Parietal lobe (tissue), 2 donors: Measurements from ENCODE around the gene DDIT3. TPM values are rescaled to one million over a fixed set of nuclear protein-coding genes. Genes with fewer than 3 reads are reported as not detected.

ENCODE experiments used
- small RNA-seq: library from RNA; depleted of rRNA; stranded (forward); fragments of <200 nt; gene quantifications from one replicate; pipeline ENCODE3, GENCODE V24; 2014; ENCODE audit warnings: low replicate concordance
- total RNA-seq: library from RNA; depleted of rRNA; stranded (reverse); fragments of >200 nt; gene quantifications from one replicate; pipeline ENCODE4 v1.2.3, GENCODE V29; 2014

Gene DDIT3
- 3.8 TPM for total RNA-seq

GRCh38 chr12:57520053-57520818 is at the start of gene DDIT3:
TSS of gene DDIT3 (minus strand) at chr12:57520514. CDS start at chr12:57517406, 3,108 bp downstream.

GRCh38 chr12:57549909-57550640 is 29.8 kb upstream of the DDIT3 start, which contains the start of gene KIF5A:
TSS of gene KIF5A (plus strand) at chr12:57550044. CDS start at chr12:57550272, 228 bp downstream.

DNA sequence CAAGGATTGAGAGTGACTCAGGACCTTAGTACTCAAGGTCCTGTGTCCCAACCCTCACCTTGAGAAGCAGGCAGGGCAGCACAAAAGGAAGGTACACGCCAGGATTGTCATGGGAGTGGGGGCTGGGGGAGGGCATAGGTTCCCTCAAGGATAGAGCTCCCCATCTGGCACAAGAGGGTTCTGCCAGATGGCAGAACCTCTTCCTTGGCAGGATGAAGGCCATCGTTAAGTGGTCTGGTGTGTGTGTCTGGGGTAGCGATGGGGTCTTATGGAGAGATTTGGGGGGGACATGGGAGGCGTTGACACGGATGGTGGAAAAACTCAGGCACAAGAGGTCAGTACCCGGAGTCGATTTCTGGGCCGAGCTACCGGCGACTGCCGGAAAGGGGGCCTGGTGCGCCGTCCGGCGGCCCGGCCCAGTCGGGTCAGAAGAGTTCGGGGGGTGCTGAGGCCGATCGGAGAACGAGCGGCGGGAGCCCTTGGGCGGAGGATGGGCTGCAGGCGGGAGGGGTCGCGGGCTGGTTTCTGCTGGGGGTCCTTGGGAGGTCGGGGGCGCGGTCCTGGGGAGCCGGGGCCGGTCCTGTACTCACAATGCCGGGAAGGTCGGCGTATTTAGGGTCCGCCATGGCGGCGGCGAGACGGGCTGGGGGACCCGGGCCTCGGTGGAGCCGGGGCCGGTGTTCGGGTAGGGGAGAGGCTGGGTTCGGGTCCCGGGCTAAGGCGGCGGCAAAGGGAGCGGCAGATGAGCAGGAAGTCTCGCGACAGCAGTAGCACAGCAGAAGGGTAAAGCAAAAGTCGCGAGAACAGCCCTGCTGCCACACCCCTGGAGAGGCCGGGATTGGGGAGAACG is 26.3 kb upstream of the DDIT3 start, which contains the start of gene DCTN2:
Gene DCTN2, minus strand, starts transcription at position 755 of the 850 bp plus-strand sequence. Its CDS starts 129 bp downstream, at position 626.

GRCh38 chr12:57522011-57522886 is 1.9 kb upstream of the DDIT3 start, which contains the start of gene MBD6:
TSS of gene MBD6 (plus strand) at chr12:57522824. CDS start at chr12:57524304, 1,480 bp downstream.

DNA sequence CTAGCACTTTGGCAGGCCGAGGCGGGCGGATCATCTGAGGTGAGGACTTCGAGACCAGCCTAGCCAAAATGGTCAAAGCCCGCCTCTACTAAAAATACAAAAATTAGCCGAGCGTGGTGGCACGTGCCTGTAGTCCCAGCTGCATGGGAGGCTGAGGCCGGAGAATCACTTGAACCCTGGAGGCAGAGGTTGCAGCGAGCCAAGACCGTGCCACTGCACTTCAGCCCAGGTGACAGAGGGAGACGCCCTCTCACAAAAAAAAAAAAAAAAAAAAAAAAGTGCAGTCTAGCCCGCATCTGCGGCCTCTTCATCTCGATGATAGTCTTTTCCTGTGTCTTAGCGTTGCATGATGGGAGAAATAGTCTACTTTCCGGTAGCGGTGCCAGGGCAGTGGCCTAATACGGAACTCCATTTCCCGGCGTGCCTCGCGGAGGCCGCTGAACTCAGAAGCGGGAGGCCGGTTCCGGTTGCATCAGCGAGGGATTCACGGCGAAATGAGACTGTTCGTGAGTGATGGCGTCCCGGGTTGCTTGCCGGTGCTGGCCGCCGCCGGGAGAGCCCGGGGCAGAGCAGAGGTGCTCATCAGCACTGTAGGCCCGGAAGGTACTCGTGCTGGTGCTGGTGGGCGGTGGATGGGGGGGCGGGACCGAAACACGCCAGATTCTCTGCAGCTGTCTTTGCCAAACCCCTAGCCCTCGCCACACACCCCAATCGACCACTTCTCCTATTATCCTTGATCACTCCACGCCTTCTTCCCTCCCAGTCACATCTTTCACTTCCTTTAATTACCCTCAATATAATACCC is 32.5 kb downstream of the DDIT3 start, which contains the start of gene MARS1:
Gene MARS1, plus strand, starts transcription at position 472 of the 805 bp plus-strand sequence. Its CDS starts 23 bp downstream, at position 495.

GRCh38 chr12:57479376-57480115 is 40.8 kb downstream of the DDIT3 start, which contains the start of gene ARHGAP9:
TSS of gene ARHGAP9 (minus strand) at chr12:57479866. CDS start at chr12:57479406, 460 bp downstream.

Small RNAs within 50 kb of the gene (small RNA-seq; reads per million reads assigned to genes)
- gene MIR616: not detected

Other genes starting within 250 kb of the DDIT3 start
- gene R3HDM2, start 89.5 kb downstream of the DDIT3 start, total RNA-seq: 38.5 TPM
- not detected for gene INHBC, start 85.7 kb downstream of the DDIT3 start, total RNA-seq
- not detected for gene INHBE, start 65.2 kb downstream of the DDIT3 start, total RNA-seq
- 0.63 TPM for gene GLI1, start 60.7 kb downstream of the DDIT3 start, total RNA-seq
- 0.94 TPM for gene ARHGAP9, start 40.6 kb downstream of the DDIT3 start, total RNA-seq
- gene MARS1, start 32.4 kb downstream of the DDIT3 start, total RNA-seq: 122 TPM
- gene MBD6, start 2.3 kb upstream of the DDIT3 start, total RNA-seq: 6.3 TPM
- 153 TPM for gene DCTN2, start 26.7 kb upstream of the DDIT3 start, total RNA-seq
- gene KIF5A, start 29.5 kb upstream of the DDIT3 start, total RNA-seq: 97.0 TPM
- gene PIP4K2C, start 70.7 kb upstream of the DDIT3 start, total RNA-seq: 13.8 TPM
- gene DTX3, start 84.3 kb upstream of the DDIT3 start, total RNA-seq: 81.7 TPM
- gene ARHGEF25, start 90.9 kb upstream of the DDIT3 start, total RNA-seq: 40.7 TPM
- gene B4GALNT1, start 112.7 kb upstream of the DDIT3 start, total RNA-seq: 103 TPM
- 115 TPM for gene OS9, start 173.6 kb upstream of the DDIT3 start, total RNA-seq
- gene AGAP2, start 218.2 kb upstream of the DDIT3 start, total RNA-seq: 40.7 TPM
- gene TSPAN31, start 224.5 kb upstream of the DDIT3 start, total RNA-seq: 25.7 TPM
- gene CDK4, start 231.8 kb upstream of the DDIT3 start, total RNA-seq: 55.4 TPM
- 18.8 TPM for gene MARCHF9, start 234.6 kb upstream of the DDIT3 start, total RNA-seq
- gene CYP27B1, start 246.6 kb upstream of the DDIT3 start, total RNA-seq: 0.94 TPM